ENCODE results near the gene TFF3.

Gene TFF3

GRCh38 chr21:42266971-42267556 is 48.1 kb downstream of the TFF3 start:
- DNase-seq (ENCODE audit: low read depth, low spot score) = no peak

DNA sequence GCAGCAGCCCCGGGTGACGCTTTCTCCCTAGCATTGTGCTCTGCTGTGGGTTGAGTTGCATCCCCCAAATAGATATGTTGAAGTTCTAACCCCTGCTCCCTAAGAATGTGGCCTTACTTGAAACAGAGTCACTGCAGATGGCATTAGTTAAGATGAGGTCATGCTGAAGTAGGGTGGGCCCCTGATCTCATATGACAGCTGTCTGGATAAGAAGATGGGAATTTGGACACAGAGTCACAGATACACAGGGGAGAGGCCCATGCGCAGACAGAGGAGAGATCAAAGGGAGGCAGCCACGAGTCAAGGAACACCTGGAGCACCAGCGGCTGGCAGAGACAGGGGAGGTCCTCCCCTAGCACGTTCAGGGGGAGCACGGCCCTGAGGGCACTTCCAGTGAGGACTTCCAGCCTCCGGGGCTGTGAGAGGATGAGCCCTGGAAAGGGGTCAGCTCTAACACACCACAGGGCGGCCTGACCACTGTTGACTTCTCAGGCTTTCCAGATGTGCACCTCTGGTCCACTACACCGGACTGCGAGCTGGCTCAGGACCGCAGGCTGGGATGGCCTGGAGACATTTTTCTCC is 49.9 kb downstream of the TFF3 start:
- DNase-seq (ENCODE audit: low read depth, low spot score) = no peak

DNA sequence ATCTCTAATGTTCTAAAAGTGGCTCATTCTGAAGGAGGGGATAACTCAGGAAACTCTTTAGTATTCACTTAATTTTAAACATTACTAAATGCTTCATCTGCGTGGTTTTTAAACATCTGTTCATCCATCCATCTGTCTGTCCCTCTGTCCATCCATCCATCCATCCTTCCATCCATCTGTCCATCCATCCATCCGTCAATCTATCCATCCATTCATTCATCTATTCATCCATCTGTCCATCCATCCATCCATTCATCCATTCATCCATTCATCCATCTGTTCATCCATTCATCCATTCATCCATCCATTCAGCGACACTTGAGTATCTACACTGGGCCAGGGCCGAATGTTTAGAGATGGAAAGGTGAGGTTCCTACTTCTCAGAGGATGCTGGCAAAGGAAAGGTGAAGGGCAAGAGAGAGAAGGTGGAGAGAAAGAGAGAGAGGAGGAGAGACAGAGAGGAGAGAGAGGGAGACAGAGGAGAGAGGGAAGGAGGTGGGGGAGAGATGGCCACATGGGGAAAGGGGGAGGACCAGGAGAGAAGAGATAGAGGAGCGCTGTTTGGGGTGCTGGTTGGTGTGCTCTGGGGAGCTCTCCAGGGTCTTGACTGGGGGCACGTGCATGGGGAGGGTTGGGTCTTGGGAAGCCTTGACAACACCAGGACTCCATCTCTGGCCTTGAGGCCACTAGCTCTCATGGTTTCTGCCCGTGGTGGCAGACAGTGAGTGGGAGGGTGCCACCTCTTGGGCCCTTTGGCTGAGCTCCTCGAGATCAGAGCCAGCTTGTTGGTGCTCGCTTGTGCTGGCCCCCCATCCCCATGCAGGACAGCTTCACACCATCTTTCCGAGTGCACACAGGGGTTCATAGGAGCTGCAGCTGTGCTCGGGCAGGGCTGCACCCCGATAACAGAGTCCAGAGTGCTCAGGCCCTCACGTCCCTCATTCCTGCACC is 50.7 kb downstream of the TFF3 start:
- DNase-seq (ENCODE audit: low read depth, low spot score) = no peak

- peak; percentile 62 for DNase-seq (ENCODE audit: low read depth, low spot score)
These were observed 51.5 kb downstream of the TFF3 start for GRCh38 chr21:42263591-42264131.

DNA sequence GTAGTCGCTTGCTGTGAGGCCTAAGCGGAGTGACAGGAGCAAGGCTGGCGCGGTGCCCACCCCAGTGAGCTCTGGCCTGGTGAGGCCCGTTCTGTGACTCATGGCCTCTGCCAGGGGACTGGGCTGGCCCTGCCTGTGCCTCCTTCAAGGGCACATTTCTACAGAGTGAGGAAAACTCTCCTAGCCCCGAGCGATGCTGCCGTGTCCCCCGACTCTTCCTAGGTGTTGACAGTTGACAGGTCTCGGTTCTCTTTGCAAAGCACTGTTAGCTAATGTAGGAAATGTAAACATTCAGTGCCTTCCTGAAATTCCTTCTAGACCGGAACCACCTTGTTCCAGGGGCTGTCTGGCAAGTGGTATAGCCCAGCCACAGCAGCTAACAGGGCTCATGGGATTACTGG is 52.4 kb downstream of the TFF3 start:
- DNase-seq (ENCODE audit: low read depth, low spot score) = peak; percentile 61

DNA sequence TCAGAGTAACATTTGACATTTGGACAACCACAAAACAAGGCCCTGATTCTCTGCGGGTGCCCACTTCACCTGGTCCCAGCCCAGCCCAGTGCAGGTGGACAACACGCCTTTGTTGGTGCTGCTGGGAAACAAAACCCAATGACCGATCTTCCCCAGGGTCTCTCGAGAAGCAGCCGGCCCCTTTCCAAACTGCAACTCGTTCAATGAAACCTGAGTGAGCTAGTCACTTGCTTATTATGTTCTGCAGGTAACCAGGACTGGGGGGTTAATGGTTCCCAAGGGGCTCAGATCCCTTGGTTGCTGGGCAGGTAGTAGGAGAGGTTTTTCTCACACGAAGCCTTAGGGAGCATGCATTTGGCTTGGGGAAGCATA is 53.4 kb downstream of the TFF3 start:
- DNase-seq (ENCODE audit: low read depth, low spot score) = no peak

Data from ELF-1 (cell line).